Measurements from ENCODE around the gene PRKCA.

Gene PRKCA

GRCh38 chr17:66466106-66466820, 163.8 kb downstream of the PRKCA start:
- H3K79me2 ChIP-seq (ENCODE audit: insufficient read depth, low read length): no peaks in the 10 kb centered on the region
- H3K36me3 ChIP-seq (ENCODE audit: insufficient read depth, low read length): no peaks in the 10 kb centered on the region
- H3K27me3 ChIP-seq (ENCODE audit: insufficient read depth, low read length, poor library complexity, severe bottlenecking): no peaks in the 10 kb centered on the region
- no peaks in the 10 kb centered on the region for H3K9me3 ChIP-seq (ENCODE audit: insufficient read depth, low read depth, low read length)
- no peaks in the 10 kb centered on the region for H3K4me1 ChIP-seq (ENCODE audit: insufficient read depth, low read length, poor library complexity, severe bottlenecking)
- H2AFZ ChIP-seq (ENCODE audit: low read length): no peak overlapping the region
- H3K9me2 ChIP-seq (replicated peaks; ENCODE audit: low read depth, low read length): no peaks in the 10 kb centered on the region
- no peak overlapping the region for H3K4me2 ChIP-seq (ENCODE audit: low read depth, low read length, poor library complexity, severe bottlenecking)
- no peak overlapping the region for H3K9ac ChIP-seq (ENCODE audit: low read depth, low read length, poor library complexity, severe bottlenecking)
- TF ChIP-seq CTCF (conservative IDR thresholded peaks at IDR 0.05; ENCODE audit: low read length) (no peak), EZH2phosphoT487 (IDR thresholded peaks at IDR 0.05; ENCODE audit: borderline replicate concordance) (no peak)
- no peak overlapping the region for H3K4me3 ChIP-seq (ENCODE audit: low read length, poor library complexity, severe bottlenecking)
- H3F3A ChIP-seq (ENCODE audit: low read depth): no peaks in the 10 kb centered on the region
- no peaks in the 10 kb centered on the region for H4K20me1 ChIP-seq (ENCODE audit: insufficient read depth, low read length, poor library complexity, severe bottlenecking)

- H3K9me3 ChIP-seq (ENCODE audit: insufficient read depth, low read depth, low read length): no peaks in the 10 kb centered on the region
- H3K9ac ChIP-seq (ENCODE audit: low read depth, low read length, poor library complexity, severe bottlenecking): no peak overlapping the region
- H4K20me1 ChIP-seq (ENCODE audit: insufficient read depth, low read length, poor library complexity, severe bottlenecking): no peaks in the 10 kb centered on the region
- no peaks in the 10 kb centered on the region for H3K9me2 ChIP-seq (replicated peaks; ENCODE audit: low read depth, low read length)
- no peaks in the 10 kb centered on the region for H3K79me2 ChIP-seq (ENCODE audit: insufficient read depth, low read length)
- TF ChIP-seq CTCF (conservative IDR thresholded peaks at IDR 0.05; ENCODE audit: low read length): no peak
- no peak for TF ChIP-seq EZH2phosphoT487 (IDR thresholded peaks at IDR 0.05; ENCODE audit: borderline replicate concordance)
- no peaks in the 10 kb centered on the region for H3F3A ChIP-seq (ENCODE audit: low read depth)
- no peaks in the 10 kb centered on the region for H3K4me1 ChIP-seq (ENCODE audit: insufficient read depth, low read length, poor library complexity, severe bottlenecking)
- no peak overlapping the region for H3K4me2 ChIP-seq (ENCODE audit: low read depth, low read length, poor library complexity, severe bottlenecking)
- no peaks in the 10 kb centered on the region for H3K27me3 ChIP-seq (ENCODE audit: insufficient read depth, low read length, poor library complexity, severe bottlenecking)
- no peak overlapping the region for H2AFZ ChIP-seq (ENCODE audit: low read length)
- no peak overlapping the region for H3K4me3 ChIP-seq (ENCODE audit: low read length, poor library complexity, severe bottlenecking)
- no peaks in the 10 kb centered on the region for H3K36me3 ChIP-seq (ENCODE audit: insufficient read depth, low read length)
These were observed 164.5 kb downstream of the PRKCA start for GRCh38 chr17:66466840-66467367.

GRCh38 chr17:66467766-66468165, 165.4 kb downstream of the PRKCA start:
- Histone ChIP-seq H3K9me2 (replicated peaks; ENCODE audit: low read depth, low read length) (no peaks in the 10 kb centered on the region), H3K4me1 (ENCODE audit: insufficient read depth, low read length, poor library complexity, severe bottlenecking) (no peaks in the 10 kb centered on the region), H3K27me3 (ENCODE audit: insufficient read depth, low read length, poor library complexity, severe bottlenecking) (no peaks in the 10 kb centered on the region), H3K4me2 (ENCODE audit: low read depth, low read length, poor library complexity, severe bottlenecking) (no peak overlapping the region), H3K9ac (ENCODE audit: low read depth, low read length, poor library complexity, severe bottlenecking) (no peak overlapping the region), H4K20me1 (ENCODE audit: insufficient read depth, low read length, poor library complexity, severe bottlenecking) (no peaks in the 10 kb centered on the region), H3K9me3 (ENCODE audit: insufficient read depth, low read depth, low read length) (no peaks in the 10 kb centered on the region), H3K79me2 (ENCODE audit: insufficient read depth, low read length) (no peaks in the 10 kb centered on the region), H3F3A (ENCODE audit: low read depth) (no peaks in the 10 kb centered on the region), H3K4me3 (ENCODE audit: low read length, poor library complexity, severe bottlenecking) (no peak overlapping the region), H2AFZ (ENCODE audit: low read length) (no peak overlapping the region), H3K36me3 (ENCODE audit: insufficient read depth, low read length) (no peaks in the 10 kb centered on the region)
- TF ChIP-seq EZH2phosphoT487 (IDR thresholded peaks at IDR 0.05; ENCODE audit: borderline replicate concordance) (no peak), CTCF (conservative IDR thresholded peaks at IDR 0.05; ENCODE audit: low read length) (no peak)
